Small intestine (tissue), 7 donors: ENCODE data around the gene OPCML. TPM values are rescaled to one million over a fixed set of nuclear protein-coding genes. Genes with fewer than 3 reads are reported as not detected.

Source experiments
- DNase-seq, 2 donors: peaks; one replicate each; pipeline versions ENCODE4 v3.0.0 to v3.0.0-alpha.2; 2013
- FAIRE-seq: peaks from 2 replicates; lab custom pipeline; 2012; peaks lifted over from hg19 to GRCh38; lab: Jason Lieb, UNC
- H3K27ac ChIP-seq, 3 donors: one replicate each; pipeline ENCODE4 v1.5.1; 2013; ENCODE audit warnings: low read length in 2 of 3, mild to moderate bottlenecking in 2 of 3, control low read depth in 1 of 3, inconsistent platforms in 1 of 3, low read depth in 1 of 3, moderate library complexity in 1 of 3
- H3K27me3 ChIP-seq, 3 donors: one replicate each; pipeline ENCODE4 v1.6.1; 2013; ENCODE audit warnings: low read length in 3 of 3, inconsistent platforms in 1 of 3; ENCODE audit not compliant: control insufficient read depth in 3 of 3, insufficient read depth in 3 of 3
- H3K36me3 ChIP-seq, 3 donors: one replicate each; pipeline ENCODE4 v1.6.1; 2013; ENCODE audit warnings: low read length in 3 of 3, inconsistent platforms in 1 of 3, low read depth in 1 of 3, mild to moderate bottlenecking in 1 of 3, moderate library complexity in 1 of 3; ENCODE audit not compliant: control insufficient read depth in 3 of 3, insufficient read depth in 2 of 3
- H3K4me1 ChIP-seq, 3 donors: one replicate each; pipeline ENCODE4 v1.6.1; 2013; ENCODE audit warnings: low read length in 2 of 3, inconsistent platforms in 1 of 3, low read depth in 1 of 3, mild to moderate bottlenecking in 1 of 3, moderate library complexity in 1 of 3; ENCODE audit not compliant: control insufficient read depth in 3 of 3, insufficient read depth in 2 of 3
- H3K4me3 ChIP-seq, 3 donors: one replicate each; pipeline ENCODE4 v1.5.1; 2013; ENCODE audit warnings: low read length in 3 of 3, control low read depth in 1 of 3, inconsistent platforms in 1 of 3, low read depth in 1 of 3, mild to moderate bottlenecking in 1 of 3, moderate library complexity in 1 of 3
- H3K9me3 ChIP-seq, 2 donors: one replicate each; pipeline ENCODE4 v1.6.1; 2013; ENCODE audit warnings: low read depth in 1 of 2, low read length in 1 of 2; ENCODE audit not compliant: control insufficient read depth in 2 of 2, insufficient read depth in 1 of 2
- WGBS, 3 donors: extraction: QIAGEN DNeasy Blood & Tissue Kit; methylation state at CpG; one replicate each; pipeline ENCODE4 v1.1.7; 2013; 5-methylcytosine and 5-hydroxymethylcytosine counted together
- polyA plus RNA-seq, 4 donors: library from polyadenylated mRNA; stranded (reverse) in 3 of 4; unstranded in 1 of 4; fragments of 200-250 nt in 3 of 4; fragments of 120-200 nt in 1 of 4; gene quantifications; one replicate each; pipeline versions ENCODE4 v1.2.1 to v1.2.3, GENCODE V29; 2013
- donor health status: healthy with polysubstance abuse.
- donor health status: control.
- donor health status: control.
- donor health status: Bipolar disorder and iron deficiency.
- donor health status: healthy.

Gene OPCML
- polyA plus RNA-seq, 4 donors: 0.16 to 2.0 TPM; not detected in 2

- H3K27me3 ChIP-seq: no peaks in the 10 kb centered on the region
- WGBS, 3 donors: 79 to 81% (median 80%) methylated on average over 9 of the region's 9 CpGs
These were observed 297.4 kb downstream of the OPCML start for GRCh38 chr11:133234883-133235282.

GRCh38 chr11:133232665-133233064 lies 299.6 kb downstream of the OPCML start:
- H3K4me3 ChIP-seq: no peak overlapping the region
- H3K27me3 ChIP-seq: peaks cover 0 to 2% (median 0%) of the 10 kb centered on the region in 3 donors
- peaks cover 0 to 49% (median 0%) of the 10 kb centered on the region in 3 donors for H3K4me1 ChIP-seq
- DNase-seq (no peak), FAIRE-seq (no peak)
- H3K9me3 ChIP-seq: peaks cover 0 to 8% of the 10 kb centered on the region in 2 donors
- 29 to 86% (median 79%) methylated on average over 2 of the region's 2 CpGs for WGBS, 3 donors
- H3K36me3 ChIP-seq: no peaks in the 10 kb centered on the region
- H3K27ac ChIP-seq: no peak overlapping the region

More at GRCh38 chr11:133234883-133235282, 297.4 kb downstream of the OPCML start:
- Histone ChIP-seq H3K27ac (no peak overlapping the region), H3K4me1 (peaks cover 0 to 37% (median 0%) of the 10 kb centered on the region in 3 donors), H3K36me3 (no peaks in the 10 kb centered on the region), H3K9me3 (peaks cover 0 to 8% of the 10 kb centered on the region in 2 donors), H3K4me3 (no peak overlapping the region)
- DNase-seq (no peak), FAIRE-seq (no peak)

GRCh38 chr11:133230431-133230830 lies 301.9 kb downstream of the OPCML start:
- WGBS, 3 donors: 28 to 71% (median 40%) methylated on average over 5 of the region's 5 CpGs
- Histone ChIP-seq H3K27ac (no peak overlapping the region), H3K9me3 (peaks cover 0 to 8% of the 10 kb centered on the region in 2 donors), H3K4me3 (no peak overlapping the region), H3K36me3 (no peaks in the 10 kb centered on the region), H3K4me1 (peaks cover 0 to 54% (median 0%) of the 10 kb centered on the region in 3 donors), H3K27me3 (peaks cover 0 to 2% (median 0%) of the 10 kb centered on the region in 3 donors)
- DNase-seq (peak; percentile 75 to 84), FAIRE-seq (no peak)

- DNase-seq (peak in 1 of 2 donors; percentile 24), FAIRE-seq (no peak)
- Histone ChIP-seq H3K27ac (no peak overlapping the region), H3K4me1 (peaks cover 0 to 43% (median 0%) of the 10 kb centered on the region in 3 donors), H3K4me3 (no peak overlapping the region), H3K9me3 (peaks cover 0 to 7% of the 10 kb centered on the region in 2 donors), H3K27me3 (peaks cover 0 to 2% (median 0%) of the 10 kb centered on the region in 3 donors), H3K36me3 (no peaks in the 10 kb centered on the region)
- 38 to 44% (median 39%) methylated on average over 26 of the region's 26 CpGs for WGBS, 3 donors
These were observed 303.6 kb downstream of the OPCML start for GRCh38 chr11:133228471-133229329.

- no peak overlapping the region for H3K27ac ChIP-seq
- DNase-seq (peak in 1 of 2 donors; percentile 84), FAIRE-seq (no peak)
- H3K36me3 ChIP-seq: no peaks in the 10 kb centered on the region
- 61 to 69% (median 64%) methylated on average over 9 of the region's 9 CpGs for WGBS, 3 donors
- no peaks in the 10 kb centered on the region for H3K9me3 ChIP-seq
- peaks cover 0 to 43% (median 0%) of the 10 kb centered on the region in 3 donors for H3K4me1 ChIP-seq
- H3K27me3 ChIP-seq: peaks cover 0 to 2% (median 0%) of the 10 kb centered on the region in 3 donors
- H3K4me3 ChIP-seq: no peak overlapping the region
These were observed 304.6 kb downstream of the OPCML start for GRCh38 chr11:133227632-133228111.

- Histone ChIP-seq H3K27ac (no peak overlapping the region), H3K36me3 (no peaks in the 10 kb centered on the region), H3K4me3 (no peak overlapping the region), H3K4me1 (peaks cover 0 to 21% (median 0%) of the 10 kb centered on the region in 3 donors), H3K27me3 (peaks cover 0 to 2% (median 0%) of the 10 kb centered on the region in 3 donors), H3K9me3 (no peaks in the 10 kb centered on the region)
- FAIRE-seq (no peak), DNase-seq (no peak)
- 76 to 87% (median 77%) methylated on average over 5 of the region's 5 CpGs for WGBS, 3 donors
These were observed 308.0 kb downstream of the OPCML start for GRCh38 chr11:133224271-133224670.

- FAIRE-seq: no peak
- WGBS, 3 donors: 54 to 69% (median 54%) methylated on average over 13 of the region's 13 CpGs
- no peak overlapping the region for H3K27ac ChIP-seq
These were observed 309.6 kb downstream of the OPCML start for GRCh38 chr11:133222425-133223330.

GRCh38 chr11:133219543-133219942 lies 312.8 kb downstream of the OPCML start:
- H3K27me3 ChIP-seq: peaks cover 0 to 2% (median 0%) of the 10 kb centered on the region in 3 donors
- FAIRE-seq (no peak), DNase-seq (no peak)
- no peak overlapping the region for H3K27ac ChIP-seq
- no peaks in the 10 kb centered on the region for H3K36me3 ChIP-seq
- no peaks in the 10 kb centered on the region for H3K9me3 ChIP-seq
- no peaks in the 10 kb centered on the region for H3K4me1 ChIP-seq
- 77 to 89% (median 81%) methylated on average over 4 of the region's 4 CpGs for WGBS, 3 donors
- no peak overlapping the region for H3K4me3 ChIP-seq

More at GRCh38 chr11:133222425-133223330, 309.6 kb downstream of the OPCML start:
- H3K27me3 ChIP-seq: no peaks in the 10 kb centered on the region
- no peaks in the 10 kb centered on the region for H3K9me3 ChIP-seq
- H3K4me3 ChIP-seq: no peak overlapping the region
- no peak for DNase-seq
- H3K4me1 ChIP-seq: peaks cover 0 to 5% (median 0%) of the 10 kb centered on the region in 3 donors
- H3K36me3 ChIP-seq: no peaks in the 10 kb centered on the region
